Spinal cord (tissue), 10 donors: ENCODE measurements around the gene RAB20. TPM values are rescaled to one million over a fixed set of nuclear protein-coding genes. Genes with fewer than 3 reads are reported as not detected.

Source experiments
- DNase-seq, 6 donors: peaks; one replicate each; pipeline versions ENCODE4 v3.0.0 to v3.0.0-alpha.2; 2013 to 2015; ENCODE audit warnings: low spot score in 6 of 6, low read depth in 4 of 6
- H3K27ac ChIP-seq: one replicate; pipeline ENCODE4 v1.5.1; 2013; ENCODE audit warnings: low read depth, low read length, control low read depth
- H3K27me3 ChIP-seq: one replicate; pipeline ENCODE4 v1.6.1; 2013; ENCODE audit warnings: low read length; ENCODE audit not compliant: control insufficient read depth, insufficient read depth
- H3K36me3 ChIP-seq: one replicate; pipeline ENCODE4 v1.6.1; 2013; ENCODE audit warnings: low read length; ENCODE audit not compliant: control insufficient read depth, insufficient read depth
- H3K4me1 ChIP-seq: one replicate; pipeline ENCODE4 v1.6.1; 2013; ENCODE audit warnings: low read length; ENCODE audit not compliant: control insufficient read depth, insufficient read depth
- H3K4me3 ChIP-seq: one replicate; pipeline ENCODE4 v1.5.1; 2013; ENCODE audit warnings: low read depth, low read length, control low read depth
- H3K9me3 ChIP-seq: one replicate; pipeline ENCODE4 v1.6.1; 2013; ENCODE audit warnings: low read length; ENCODE audit not compliant: control insufficient read depth, insufficient read depth
- WGBS: methylation state at CpG from one replicate; pipeline ENCODE4 v1.1.5; 2013; ENCODE audit warnings: missing lambda C conversion rate; ENCODE audit not compliant: insufficient coverage; 5-methylcytosine and 5-hydroxymethylcytosine counted together
- polyA plus RNA-seq, 2 donors: library from polyadenylated mRNA; unstranded; fragments of 120-200 nt; gene quantifications; one replicate each; pipeline ENCODE4 v1.2.1, GENCODE V29; 2013; ENCODE audit not compliant: insufficient read length in 2 of 2
- total RNA-seq, 2 donors: library from RNA; depleted of rRNA in 1 of 2; stranded (reverse); fragments of 120-200 nt in 1 of 2; fragments of >200 nt in 1 of 2; gene quantifications; one replicate each; pipeline versions ENCODE4 v1.2.3 to v1.2.4, GENCODE V29; 2013 to 2014
- donor health status: healthy.

The RAB20 gene
- total and polyA plus RNA-seq, 4 donors, result 2.6 to 8.3 (median 5.3) TPM

DNA sequence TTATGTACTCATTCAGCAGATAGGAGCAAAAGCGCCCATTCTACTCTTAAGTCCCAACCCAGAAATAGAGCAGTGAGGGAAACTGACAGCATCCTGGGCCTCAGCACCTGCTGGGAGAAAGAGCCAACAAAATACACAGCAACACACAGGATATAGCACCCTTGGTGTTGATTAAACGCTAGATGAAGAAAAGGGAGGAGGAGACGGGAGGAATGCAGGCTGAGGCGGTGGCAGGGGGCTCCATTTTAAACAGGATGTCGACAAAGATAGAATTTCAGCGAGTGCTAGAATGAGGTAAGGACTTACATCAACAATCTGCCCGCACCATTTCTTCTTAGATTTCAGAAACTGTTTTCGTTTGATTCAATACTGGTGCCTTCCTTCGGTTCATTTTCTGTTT lies 4.6 kb upstream of the RAB20 start:
- no peak overlapping the region for H3K4me3 ChIP-seq
- no peaks in the 10 kb centered on the region for H3K9me3 ChIP-seq
- no CpG with 5 or more reads among the region's 9 CpGs for WGBS
- H3K36me3 ChIP-seq, result no peaks in the 10 kb centered on the region
- H3K27ac ChIP-seq, result no peak overlapping the region
- peaks cover 24% of the 10 kb centered on the region for H3K27me3 ChIP-seq
- no peak for DNase-seq
- peaks cover 13% of the 10 kb centered on the region for H3K4me1 ChIP-seq

DNA sequence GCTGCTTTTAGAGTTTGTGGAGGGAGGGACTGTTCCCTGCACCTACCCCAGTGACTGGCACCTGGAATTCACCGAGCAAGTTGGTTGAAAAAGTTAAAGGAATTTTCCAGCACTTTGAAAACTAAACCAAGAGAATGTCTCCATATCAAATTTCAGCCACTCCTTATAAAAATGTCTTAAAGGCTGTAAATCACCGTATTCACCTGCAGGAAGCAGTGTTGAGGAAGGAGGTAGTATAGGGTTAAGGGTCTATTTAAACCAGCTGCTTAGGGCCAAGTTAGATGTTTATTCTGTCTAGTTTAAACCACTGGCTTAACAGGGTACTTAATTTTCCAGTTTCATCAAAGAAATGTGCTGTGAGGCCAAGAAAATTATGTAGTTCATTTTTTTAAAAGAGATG lies 3.8 kb upstream of the RAB20 start:
- H3K27ac ChIP-seq, result no peak overlapping the region
- no peaks in the 10 kb centered on the region for H3K9me3 ChIP-seq
- H3K4me3 ChIP-seq, result no peak overlapping the region
- no peaks in the 10 kb centered on the region for H3K36me3 ChIP-seq
- DNase-seq, result no peak
- no CpG with 5 or more reads among the region's 2 CpGs for WGBS
- peaks cover 29% of the 10 kb centered on the region for H3K27me3 ChIP-seq
- peaks cover 18% of the 10 kb centered on the region for H3K4me1 ChIP-seq

DNA sequence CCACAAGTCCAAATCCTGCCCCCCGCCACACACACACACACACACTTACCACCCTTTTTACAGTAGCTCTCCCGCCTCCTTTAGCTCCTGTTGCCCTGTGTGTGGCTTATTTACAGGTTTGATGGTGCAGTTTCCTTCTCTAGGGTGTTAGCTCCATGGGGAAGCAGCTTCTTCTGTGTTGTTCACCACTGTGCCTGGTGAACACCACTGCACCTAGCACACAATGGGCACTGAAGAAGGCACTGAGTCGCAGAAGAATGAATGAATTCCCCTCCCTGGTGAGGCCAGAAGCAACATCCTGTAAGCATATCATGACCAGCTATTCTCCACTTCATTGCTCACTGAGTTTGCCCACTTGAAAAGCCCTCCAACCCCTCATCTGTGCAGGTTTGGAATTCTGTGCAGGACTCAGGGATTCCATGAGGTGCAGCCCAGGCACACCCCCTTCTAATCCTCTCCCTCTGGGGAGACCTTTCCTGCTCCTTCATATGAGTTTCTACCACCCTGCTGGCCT lies 3.0 kb upstream of the RAB20 start:
- no peak for DNase-seq
- WGBS, result 100% methylated on average over 1 of the region's 3 CpGs

DNA sequence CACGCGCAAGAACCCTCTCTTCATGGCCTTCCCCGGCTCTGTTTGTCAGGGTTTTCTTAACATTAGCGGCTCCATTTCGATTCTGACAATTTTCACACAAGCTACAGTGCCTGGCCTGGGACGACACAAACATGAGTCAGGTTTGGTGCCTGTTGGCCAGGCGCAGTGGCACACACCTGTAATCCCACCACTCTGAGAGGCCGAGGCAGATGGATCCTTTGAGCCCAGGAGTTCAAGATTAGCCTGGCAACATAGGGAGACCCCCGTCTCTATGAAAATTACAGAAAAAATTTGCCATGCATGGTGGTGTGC lies 1.9 kb upstream of the RAB20 start:
- Histone ChIP-seq H3K9me3 (no peaks in the 10 kb centered on the region), H3K4me1 (peaks cover 18% of the 10 kb centered on the region), H3K36me3 (no peaks in the 10 kb centered on the region), H3K27me3 (peaks cover 36% of the 10 kb centered on the region), H3K27ac (no peak overlapping the region), H3K4me3 (no peak overlapping the region)
- 90% methylated on average over 8 of the region's 9 CpGs for WGBS
- DNase-seq, result no peak

More for the DNA sequence above, 3.0 kb upstream of the RAB20 start:
- H3K27ac ChIP-seq, result no peak overlapping the region
- H3K27me3 ChIP-seq, result peaks cover 35% of the 10 kb centered on the region
- H3K9me3 ChIP-seq, result no peaks in the 10 kb centered on the region
- no peaks in the 10 kb centered on the region for H3K36me3 ChIP-seq
- peaks cover 18% of the 10 kb centered on the region for H3K4me1 ChIP-seq
- H3K4me3 ChIP-seq, result no peak overlapping the region

DNA sequence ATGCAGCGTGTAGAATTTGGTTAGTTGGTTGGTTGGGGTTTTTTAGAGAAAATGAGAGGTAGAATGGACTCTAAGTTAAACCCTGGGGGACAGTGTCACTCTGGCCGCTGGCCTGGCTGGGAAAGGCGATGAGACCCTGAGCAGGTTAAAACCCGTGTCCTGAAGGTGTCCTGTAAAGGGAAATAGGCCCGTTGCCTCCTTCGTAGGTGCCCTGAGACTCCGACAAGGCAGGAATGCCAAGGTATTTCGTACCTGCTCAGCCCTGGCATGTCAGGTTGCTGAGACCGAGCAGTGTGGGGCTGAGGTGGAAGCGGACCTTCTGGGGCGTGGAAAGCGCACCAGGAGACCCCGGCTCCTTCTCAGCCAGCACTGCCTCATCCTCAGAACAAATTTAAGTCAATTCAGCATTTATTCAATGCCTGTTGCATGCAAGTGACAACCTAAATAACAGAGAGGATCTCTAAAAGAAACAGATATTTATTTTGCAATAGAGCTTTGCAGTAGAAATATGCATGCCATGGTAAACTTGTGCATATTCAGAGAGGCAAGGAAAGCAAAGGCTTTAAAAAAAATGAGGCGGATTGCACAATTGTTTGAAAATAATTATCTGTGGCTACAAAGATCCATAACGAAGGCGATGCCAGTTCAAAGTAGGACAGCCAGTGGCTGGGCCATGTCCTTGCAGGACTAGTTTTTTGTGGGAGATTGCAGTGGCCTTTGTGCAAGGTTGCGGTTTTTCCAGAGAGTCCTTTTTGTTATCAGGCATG lies 1.4 kb upstream of the RAB20 start:
- Histone ChIP-seq H3K4me1 (peaks cover 18% of the 10 kb centered on the region), H3K4me3 (no peak overlapping the region), H3K9me3 (no peaks in the 10 kb centered on the region), H3K36me3 (peaks cover under 1% of the 10 kb centered on the region), H3K27ac (no peak overlapping the region), H3K27me3 (peaks cover 36% of the 10 kb centered on the region)
- WGBS, result 88% methylated on average over 13 of the region's 17 CpGs
- no peak for DNase-seq

DNA sequence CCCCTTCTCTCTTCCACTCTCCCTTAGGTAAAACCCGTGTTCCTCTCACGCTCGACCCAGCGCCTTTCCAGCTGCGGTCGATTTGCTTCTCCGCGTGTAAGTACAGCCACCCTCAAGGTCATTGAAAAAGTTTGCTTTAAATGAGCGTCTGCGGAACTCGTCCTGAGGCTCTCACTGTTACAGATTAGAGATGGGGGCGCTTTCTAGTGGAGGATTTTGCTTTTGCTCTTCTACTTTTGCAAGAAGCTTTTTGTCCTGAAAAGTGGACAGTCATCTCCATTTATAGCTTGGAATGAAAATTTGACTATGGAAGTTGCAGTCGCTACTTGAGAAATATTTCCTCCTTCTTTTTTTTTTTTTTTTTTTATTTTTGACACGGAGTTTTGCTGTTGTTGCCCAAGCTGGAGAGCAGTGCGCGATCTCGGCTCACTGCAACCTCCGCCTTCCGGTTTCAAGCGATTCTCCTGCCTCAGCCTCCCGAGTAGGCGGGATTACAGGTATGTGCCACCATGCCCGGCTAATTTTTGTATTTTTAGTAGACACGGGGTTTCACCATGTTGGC lies 595 bp upstream of the RAB20 start:
- Histone ChIP-seq H3K27me3 (peaks cover 36% of the 10 kb centered on the region), H3K4me3 (peak overlapping the region; percentile 85), H3K4me1 (peaks cover 18% of the 10 kb centered on the region), H3K27ac (peak overlapping the region; percentile 50), H3K9me3 (no peaks in the 10 kb centered on the region), H3K36me3 (peaks cover 4% of the 10 kb centered on the region)
- 49% methylated on average over 17 of the region's 24 CpGs for WGBS
- DNase-seq, result peak in 3 of 6 donors; percentile 9 to 65 (median 52)

DNA sequence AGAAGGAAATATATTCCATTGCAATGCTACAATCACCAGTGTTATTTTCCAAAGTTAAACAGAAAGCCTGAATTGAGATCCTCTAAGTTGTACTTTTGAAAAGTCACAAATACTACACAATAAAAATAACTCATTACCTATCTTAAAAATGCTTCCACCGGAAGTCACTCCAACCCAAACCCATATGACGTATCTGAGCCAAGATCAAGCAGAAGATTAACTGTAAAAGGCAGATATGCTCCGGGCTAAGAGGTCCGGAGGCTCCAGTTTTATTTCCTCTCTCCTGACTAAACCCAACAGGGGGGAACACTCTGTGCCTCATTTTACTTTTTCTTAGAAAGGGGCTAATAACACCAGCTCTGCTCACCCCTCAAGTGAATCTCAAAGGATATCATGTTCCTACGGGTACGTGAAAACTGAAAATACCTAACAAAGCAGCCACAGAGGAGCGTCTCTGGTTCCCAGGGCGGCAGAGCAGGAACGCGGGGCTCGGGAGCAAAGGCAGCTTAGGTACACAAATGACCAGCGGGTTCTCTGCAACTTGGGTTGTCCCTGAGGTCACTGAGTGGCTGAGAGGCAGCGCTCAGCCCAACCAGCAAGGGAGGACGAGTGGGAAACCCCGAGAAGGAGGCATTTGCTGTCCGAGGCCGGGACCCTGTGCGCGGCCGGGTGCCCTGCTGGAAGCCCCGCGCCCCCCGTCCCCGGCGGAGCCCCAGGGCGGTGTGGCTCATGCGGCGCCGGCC lies 750 bp downstream of the RAB20 start:
- Histone ChIP-seq H3K9me3 (no peaks in the 10 kb centered on the region), H3K36me3 (peaks cover 4% of the 10 kb centered on the region), H3K4me1 (peaks cover 18% of the 10 kb centered on the region), H3K27ac (peak overlapping the region; percentile 40), H3K4me3 (peak overlapping the region; percentile 85), H3K27me3 (peaks cover 36% of the 10 kb centered on the region)
- 7% methylated on average over 28 of the region's 29 CpGs for WGBS
- peak in 1 of 6 donors; percentile 29 for DNase-seq

DNA sequence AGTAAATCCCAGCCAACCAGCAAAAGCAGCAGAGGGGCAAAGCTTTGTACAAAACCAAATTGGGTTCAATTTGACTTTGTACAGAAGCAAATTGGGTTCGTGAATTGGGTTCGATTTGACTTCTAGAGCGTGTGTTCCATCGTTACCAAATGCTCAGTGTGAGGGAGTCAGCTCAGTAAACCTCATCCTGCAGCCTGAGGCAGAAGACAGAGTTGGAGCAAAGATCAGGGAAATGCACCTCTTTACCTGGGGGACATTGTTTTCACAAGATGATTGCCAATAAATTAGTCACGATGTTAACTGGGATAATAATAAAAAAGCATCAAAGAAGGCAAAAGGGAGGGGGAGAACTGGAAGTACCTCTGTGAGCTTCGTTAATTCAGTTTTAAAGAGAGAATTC lies 1.5 kb downstream of the RAB20 start:
- Histone ChIP-seq H3K27ac (peak overlapping the region; percentile 25), H3K36me3 (peaks cover 4% of the 10 kb centered on the region), H3K27me3 (peaks cover 36% of the 10 kb centered on the region), H3K9me3 (no peaks in the 10 kb centered on the region), H3K4me3 (peak overlapping the region; percentile 85), H3K4me1 (peaks cover 25% of the 10 kb centered on the region)
- no peak for DNase-seq
- WGBS, result 72% methylated on average over 5 of the region's 6 CpGs

DNA sequence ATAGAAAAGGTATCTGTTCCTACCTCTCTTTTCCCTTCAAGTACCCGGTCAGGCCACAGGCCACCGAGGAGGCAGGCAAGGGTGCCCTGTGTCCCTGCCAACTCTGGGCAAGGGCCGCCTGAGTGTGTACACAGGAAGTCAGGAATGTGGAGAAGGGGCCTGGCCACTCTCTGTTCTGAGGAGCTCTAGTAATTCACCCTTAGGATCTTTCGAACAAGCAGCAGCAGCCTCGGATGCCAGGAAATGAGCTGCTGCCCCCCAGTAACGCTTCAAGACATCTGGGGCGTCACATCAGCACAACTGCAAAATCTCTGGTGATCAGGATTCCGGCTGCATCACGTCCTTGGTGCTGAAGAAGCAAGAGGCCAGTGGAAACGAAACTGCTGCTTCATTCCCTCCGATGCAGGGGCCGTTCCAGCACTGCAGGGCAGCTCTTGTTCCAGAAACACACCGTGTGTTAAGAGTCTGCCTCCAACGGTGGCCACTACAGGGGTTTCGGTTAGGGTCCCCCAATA lies 2.0 kb downstream of the RAB20 start:
- Histone ChIP-seq H3K27me3 (peaks cover 35% of the 10 kb centered on the region), H3K9me3 (no peaks in the 10 kb centered on the region), H3K4me3 (peak overlapping the region; percentile 85), H3K36me3 (peaks cover 4% of the 10 kb centered on the region), H3K27ac (peak overlapping the region; percentile 25), H3K4me1 (peaks cover 27% of the 10 kb centered on the region)
- 62% methylated on average over 14 of the region's 15 CpGs for WGBS
- peak in 1 of 6 donors; percentile 28 for DNase-seq
